ENCODE results near the gene SLC39A5. TPM values are rescaled to one million over a fixed set of nuclear protein-coding genes. Genes with fewer than 3 reads are reported as not detected.

The SLC39A5 gene
- total RNA-seq, 1 donor from 2014 or later = 23.0 TPM

GRCh38 chr12:56256326-56256960 lies 26.6 kb downstream of the SLC39A5 start:
- peak overlapping the region; percentile 94 for H3K4me3 Mint-ChIP-seq
- TF ChIP-seq CTCF (conservative IDR thresholded peaks at IDR 0.05) = no peak
- H3K36me3 Mint-ChIP-seq = peaks cover 16% of the 10 kb centered on the region
- H3K9me3 Mint-ChIP-seq = no peaks in the 10 kb centered on the region
- DNase-seq (ENCODE audit: extremely low spot score, unreplicated experiment) = no peak
- H3K4me1 Mint-ChIP-seq (ENCODE audit: unreplicated experiment) = peaks cover 8% of the 10 kb centered on the region
- H3K27ac Mint-ChIP-seq = peak overlapping the region; percentile 71
- no peaks in the 10 kb centered on the region for H3K27me3 Mint-ChIP-seq

- Mint-ChIP-seq H3K27ac (peak overlapping the region; percentile 71), H3K9me3 (peaks cover 3% of the 10 kb centered on the region), H3K36me3 (peaks cover 12% of the 10 kb centered on the region), H3K27me3 (peaks cover 2% of the 10 kb centered on the region), H3K4me1 (ENCODE audit: unreplicated experiment) (peaks cover 10% of the 10 kb centered on the region), H3K4me3 (peak overlapping the region; percentile 94)
- TF ChIP-seq CTCF (conservative IDR thresholded peaks at IDR 0.05) = no peak
- no peak for DNase-seq (ENCODE audit: extremely low spot score, unreplicated experiment)
Observed at GRCh38 chr12:56257071-56257470, 27.2 kb downstream of the SLC39A5 start.

GRCh38 chr12:56257491-56258067 lies 27.7 kb downstream of the SLC39A5 start:
- peak overlapping the region; percentile 71 for H3K27ac Mint-ChIP-seq
- peaks cover 11% of the 10 kb centered on the region for H3K4me1 Mint-ChIP-seq (ENCODE audit: unreplicated experiment)
- peaks cover 4% of the 10 kb centered on the region for H3K9me3 Mint-ChIP-seq
- H3K27me3 Mint-ChIP-seq = peaks cover 2% of the 10 kb centered on the region
- no peak for DNase-seq (ENCODE audit: extremely low spot score, unreplicated experiment)
- peaks cover 11% of the 10 kb centered on the region for H3K36me3 Mint-ChIP-seq
- TF ChIP-seq CTCF (conservative IDR thresholded peaks at IDR 0.05) = no peak
- H3K4me3 Mint-ChIP-seq = peak overlapping the region; percentile 94

- H3K4me3 Mint-ChIP-seq = peak within 1 kb of the TSS; percentile 94
- peaks cover 2% of the 10 kb centered on the region for H3K27me3 Mint-ChIP-seq
- peak; percentile 88 for DNase-seq (ENCODE audit: extremely low spot score, unreplicated experiment)
- peaks cover 10% of the 10 kb centered on the region for H3K36me3 Mint-ChIP-seq
- peak; percentile 88 for TF ChIP-seq CTCF (conservative IDR thresholded peaks at IDR 0.05)
- H3K27ac Mint-ChIP-seq = peak within 1 kb of the TSS; percentile 85
- peaks cover 11% of the 10 kb centered on the region for H3K4me1 Mint-ChIP-seq (ENCODE audit: unreplicated experiment)
- H3K9me3 Mint-ChIP-seq = peaks cover 4% of the 10 kb centered on the region
Observed at GRCh38 chr12:56258068-56258819, 28.4 kb downstream of the SLC39A5 start, which contains the start of gene ANKRD52. ANKRD52 (minus strand) TSS chr12:56258384; CDS start chr12:56258269, 115 bp downstream.

GRCh38 chr12:56258820-56259183 lies 29.0 kb downstream of the SLC39A5 start:
- Mint-ChIP-seq H3K27ac (peak overlapping the region; percentile 85), H3K27me3 (peaks cover 2% of the 10 kb centered on the region), H3K4me1 (ENCODE audit: unreplicated experiment) (peaks cover 11% of the 10 kb centered on the region), H3K9me3 (peaks cover 4% of the 10 kb centered on the region), H3K36me3 (peaks cover 8% of the 10 kb centered on the region), H3K4me3 (peak overlapping the region; percentile 91)
- TF ChIP-seq CTCF (conservative IDR thresholded peaks at IDR 0.05) = no peak
- DNase-seq (ENCODE audit: extremely low spot score, unreplicated experiment) = no peak
